HepG2 (cell line): ENCODE results near the gene LYRM4. TPM values are rescaled to one million over a fixed set of nuclear protein-coding genes. Genes with fewer than 3 reads are reported as not detected.

Experiments used
- ADNP ChIP-seq: sonication (generic); formaldehyde crosslinking; IDR thresholded peaks from 2 replicates; pipeline ENCODE4 v1.4.0; 2020; ENCODE audit warnings: missing genetic modification reagents
- BHLHE40 ChIP-seq: IDR thresholded peaks from 2 replicates; pipeline ENCODE4 v1.6.1; 2011; ENCODE audit warnings: low read length, improper control_type of control experiment
- CTCF ChIP-seq: sonication (generic); formaldehyde crosslinking; IDR thresholded peaks from 2 replicates; pipeline ENCODE4 v1.5.0; 2020; ENCODE audit warnings: mild to moderate bottlenecking, missing genetic modification reagents, moderate library complexity
- GATAD2A ChIP-seq: IDR thresholded peaks from 2 replicates; pipeline ENCODE4 v1.6.1; 2016
- HDAC2 ChIP-seq: sonication (generic); formaldehyde crosslinking; IDR thresholded peaks from 2 replicates; pipeline ENCODE4 v1.4.0; 2020; ENCODE audit warnings: missing genetic modification reagents
- HMGXB4 ChIP-seq, 2 experiments: sonication (generic) in 1 of 2; formaldehyde crosslinking in 1 of 2; IDR thresholded peaks; 2 replicates each; pipeline versions ENCODE4 v1.4.0 to v1.6.1; 2018 to 2020; ENCODE audit warnings: missing genetic modification reagents in 2 of 2, borderline replicate concordance in 1 of 2, low read depth in 1 of 2, mild to moderate bottlenecking in 1 of 2, missing biosample characterization in 1 of 2
- IRF9 ChIP-seq: sonication (generic); formaldehyde crosslinking; IDR thresholded peaks from 2 replicates; pipeline ENCODE4 v1.8.0; 2022; ENCODE audit warnings: missing genetic modification reagents, mild to moderate bottlenecking, borderline replicate concordance
- JDP2 ChIP-seq: sonication (generic); formaldehyde crosslinking; IDR thresholded peaks from 2 replicates; pipeline ENCODE4 v1.8.1; 2022; ENCODE audit warnings: missing genetic modification reagents, borderline replicate concordance
- MEIS1 ChIP-seq: sonication (generic); formaldehyde crosslinking; IDR thresholded peaks from 2 replicates; pipeline ENCODE4 v1.9.0; 2021; ENCODE audit warnings: mild to moderate bottlenecking, missing genetic modification reagents, moderate library complexity, borderline replicate concordance
- MEIS2 ChIP-seq: sonication (generic); formaldehyde crosslinking; IDR thresholded peaks from 2 replicates; pipeline ENCODE4 v1.9.0; 2021; ENCODE audit warnings: mild to moderate bottlenecking, missing genetic modification reagents
- MTA3 ChIP-seq: sonication (generic); formaldehyde crosslinking; IDR thresholded peaks from 2 replicates; pipeline ENCODE4 v1.4.0; 2020; ENCODE audit warnings: missing genetic modification reagents
- MXD3 ChIP-seq: IDR thresholded peaks from 2 replicates; pipeline ENCODE4 v1.6.1; 2016; ENCODE audit warnings: mild to moderate bottlenecking, missing biosample characterization, missing genetic modification reagents
- PAX8 ChIP-seq: sonication (generic); formaldehyde crosslinking; IDR thresholded peaks from 2 replicates; pipeline ENCODE4 v1.8.0; 2022; ENCODE audit warnings: mild to moderate bottlenecking, missing genetic modification reagents, borderline replicate concordance
- TCF12 ChIP-seq, 2 experiments: fragments of 450-650 bp in 1 of 2; sonication (generic) in 1 of 2; formaldehyde crosslinking in 1 of 2; IDR thresholded peaks; 2 replicates each; pipeline versions ENCODE4 v1.6.1 to v1.8.0; 2017 to 2022; ENCODE audit warnings: antibody characterized with exemption in 1 of 2, mild to moderate bottlenecking in 1 of 2, missing genetic modification reagents in 1 of 2, moderate library complexity in 1 of 2
- THRA ChIP-seq: sonication (generic); formaldehyde crosslinking; IDR thresholded peaks from 2 replicates; pipeline ENCODE4 v1.4.0; 2020; ENCODE audit warnings: missing genetic modification reagents, borderline replicate concordance
- TRAFD1 ChIP-seq: sonication (generic); formaldehyde crosslinking; IDR thresholded peaks from 2 replicates; pipeline ENCODE4 v1.5.1; 2020; ENCODE audit warnings: missing genetic modification reagents, mild to moderate bottlenecking, borderline replicate concordance
- ZBTB7A ChIP-seq: sonication (generic); formaldehyde crosslinking; IDR thresholded peaks from 2 replicates; pipeline ENCODE4 v1.8.0; 2022; ENCODE audit warnings: mild to moderate bottlenecking, missing genetic modification reagents
- ZNF225 ChIP-seq: sonication (generic); formaldehyde crosslinking; IDR thresholded peaks from 2 replicates; pipeline ENCODE4 v1.4.0; 2020; ENCODE audit warnings: mild to moderate bottlenecking, missing genetic modification reagents
- ZNF333 ChIP-seq: sonication (generic); formaldehyde crosslinking; IDR thresholded peaks from 2 replicates; pipeline ENCODE4 v1.4.0; 2020; ENCODE audit warnings: mild to moderate bottlenecking, missing genetic modification reagents, borderline replicate concordance
- ZNF709 ChIP-seq: sonication (generic); formaldehyde crosslinking; IDR thresholded peaks from 2 replicates; pipeline ENCODE4 v1.5.0; 2020; ENCODE audit warnings: mild to moderate bottlenecking, missing genetic modification reagents
- ZNF839 ChIP-seq: sonication (generic); formaldehyde crosslinking; IDR thresholded peaks from 2 replicates; pipeline ENCODE4 v1.4.0; 2020; ENCODE audit warnings: missing genetic modification reagents, mild to moderate bottlenecking, borderline replicate concordance
- ZNF891 ChIP-seq: sonication (generic); formaldehyde crosslinking; IDR thresholded peaks from 2 replicates; pipeline ENCODE4 v1.5.0; 2020; ENCODE audit warnings: mild to moderate bottlenecking, missing genetic modification reagents
- polyA plus RNA-seq, 8 experiments: library from polyadenylated mRNA; depleted of rRNA in 3 of 8; stranded (reverse) in 7 of 8; unstranded in 1 of 8; fragments of >200 nt; fragmentation: Illumina TruSeq in 4 of 8; extraction: Trizol in 4 of 8; gene quantifications; 2 replicates each; pipeline versions ENCODE4 v1.2.1 to v1.2.3, GENCODE V29; 2011 to 2016; ENCODE audit warnings: low read depth in 4 of 8, missing spikeins in 1 of 8, mixed read lengths in 1 of 8; ENCODE audit not compliant: insufficient read depth in 1 of 8
- total RNA-seq, 5 experiments: library from RNA; depleted of rRNA; stranded (reverse); fragments of >200 nt; fragmentation: Illumina TruSeq; extraction: Trizol; gene quantifications; 2 replicates each; pipeline ENCODE4 v1.2.3, GENCODE V29; 2016; ENCODE audit warnings: low read depth in 1 of 5

Gene LYRM4
- total and polyA plus RNA-seq, 2 of the 13 experiments (the other 11 are each of a cell fraction or from before 2014, with no cell fraction given) = 64.6 to 67.5 TPM

- TF ChIP-seq HMGXB4 (CRISPR knock-in tag; IDR thresholded peaks at IDR 0.05; ENCODE audit: borderline replicate concordance in 1 of 2, low read depth in 1 of 2) (peak in 1 of 2 experiments; percentile 47; a peak in 1 of 4 replicates), PAX8 (CRISPR knock-in tag) (no peak), ZBTB7A (CRISPR knock-in tag) (no peak), IRF9 (no peak), ZNF891 (no peak; the same call in 1 of the 2 replicates), MTA3 (CRISPR knock-in tag) (no peak), ZNF333 (no peak), ZNF839 (CRISPR knock-in tag) (0 out of 2 replicates have a peak, but pooled peaks have one; percentile 56), ADNP (CRISPR knock-in tag) (no peak), THRA (CRISPR knock-in tag) (no peak), TRAFD1 (CRISPR knock-in tag) (no peak), MEIS1 (no peak), MEIS2 (CRISPR knock-in tag) (no peak), GATAD2A (CRISPR knock-in tag) (no peak), ZNF225 (CRISPR knock-in tag) (peak; percentile 78; the same call in 1 of the 2 replicates), BHLHE40 (no peak), JDP2 (no peak), ZNF709 (no peak), TCF12 (IDR thresholded peaks at IDR 0.05) (no peak), TCF12 (CRISPR knock-in tag; IDR thresholded peaks at IDR 0.05) (no peak), HDAC2 (CRISPR knock-in tag) (0 out of 2 replicates have a peak, but pooled peaks have one; percentile 23), MXD3 (no peak), CTCF (CRISPR knock-in tag) (no peak)
These were observed 176.9 kb downstream of the LYRM4 start (continued) for GRCh38 chr6:5083813-5084359.
